KMS-11 (cell line): ENCODE data around the gene IFITM2.

Experiments
- H2AFZ ChIP-seq: fragments of 200-600 bp; sonication (generic); 2 replicates; pipeline ENCODE4 v1.6.1; 2016; ENCODE audit warnings: antibody characterized with exemption, mixed run types, low read depth
- H3K27ac ChIP-seq: fragments of 200-600 bp; sonication (generic); 2 replicates; pipeline ENCODE4 v1.6.1; 2016; ENCODE audit warnings: mild to moderate bottlenecking, mixed run types
- H3K27me3 ChIP-seq: fragments of 200-600 bp; sonication (generic); 2 replicates; pipeline ENCODE4 v1.6.1; 2017; ENCODE audit warnings: mild to moderate bottlenecking, low read depth, mixed run types, moderate library complexity; ENCODE audit not compliant: insufficient read depth
- H3K36me3 ChIP-seq: fragments of 200-600 bp; sonication (generic); 2 replicates; pipeline ENCODE4 v1.6.1; 2017; ENCODE audit warnings: mild to moderate bottlenecking, mixed run types; ENCODE audit not compliant: insufficient read depth
- H3K4me1 ChIP-seq: fragments of 200-600 bp; sonication (generic); 2 replicates; pipeline ENCODE4 v1.6.1; 2016; ENCODE audit warnings: mild to moderate bottlenecking, low read depth, mixed run types; ENCODE audit not compliant: poor library complexity, severe bottlenecking
- H3K4me2 ChIP-seq: fragments of 200-600 bp; sonication (generic); 2 replicates; pipeline ENCODE4 v1.7.0; 2016; ENCODE audit warnings: mild to moderate bottlenecking, mixed run types
- H3K4me3 ChIP-seq: fragments of 200-600 bp; sonication (generic); IDR thresholded peaks from 2 replicates; pipeline ENCODE4 v1.6.1; 2017; ENCODE audit warnings: low read depth, low read length, mixed read lengths; ENCODE audit not compliant: insufficient read depth
- H3K79me2 ChIP-seq: fragments of 200-600 bp; sonication (generic); 2 replicates; pipeline ENCODE4 v1.6.1; 2016; ENCODE audit warnings: low read depth, mixed run types; ENCODE audit not compliant: insufficient read depth
- H3K9ac ChIP-seq: fragments of 200-600 bp; sonication (generic); 2 replicates; pipeline ENCODE4 v1.6.1; 2016; ENCODE audit warnings: mild to moderate bottlenecking, mixed run types
- H4K20me1 ChIP-seq: fragments of 200-600 bp; sonication (generic); 2 replicates; pipeline ENCODE4 v1.6.1; 2016; ENCODE audit warnings: mild to moderate bottlenecking, mixed run types; ENCODE audit not compliant: insufficient read depth
- CTCF ChIP-seq: fragments of 200-600 bp; sonication (generic); conservative IDR thresholded peaks from 2 replicates; pipeline ENCODE4 v1.6.1; 2017; ENCODE audit warnings: low read depth, mild to moderate bottlenecking, antibody characterized with exemption, low read length, moderate library complexity, mixed read lengths

The IFITM2 gene

GRCh38 chr11:297051-297585 lies 10.5 kb upstream of the IFITM2 start:
- peak overlapping the region; percentile 47; the same call in 1 of the 2 replicates for H3K4me2 ChIP-seq

DNA sequence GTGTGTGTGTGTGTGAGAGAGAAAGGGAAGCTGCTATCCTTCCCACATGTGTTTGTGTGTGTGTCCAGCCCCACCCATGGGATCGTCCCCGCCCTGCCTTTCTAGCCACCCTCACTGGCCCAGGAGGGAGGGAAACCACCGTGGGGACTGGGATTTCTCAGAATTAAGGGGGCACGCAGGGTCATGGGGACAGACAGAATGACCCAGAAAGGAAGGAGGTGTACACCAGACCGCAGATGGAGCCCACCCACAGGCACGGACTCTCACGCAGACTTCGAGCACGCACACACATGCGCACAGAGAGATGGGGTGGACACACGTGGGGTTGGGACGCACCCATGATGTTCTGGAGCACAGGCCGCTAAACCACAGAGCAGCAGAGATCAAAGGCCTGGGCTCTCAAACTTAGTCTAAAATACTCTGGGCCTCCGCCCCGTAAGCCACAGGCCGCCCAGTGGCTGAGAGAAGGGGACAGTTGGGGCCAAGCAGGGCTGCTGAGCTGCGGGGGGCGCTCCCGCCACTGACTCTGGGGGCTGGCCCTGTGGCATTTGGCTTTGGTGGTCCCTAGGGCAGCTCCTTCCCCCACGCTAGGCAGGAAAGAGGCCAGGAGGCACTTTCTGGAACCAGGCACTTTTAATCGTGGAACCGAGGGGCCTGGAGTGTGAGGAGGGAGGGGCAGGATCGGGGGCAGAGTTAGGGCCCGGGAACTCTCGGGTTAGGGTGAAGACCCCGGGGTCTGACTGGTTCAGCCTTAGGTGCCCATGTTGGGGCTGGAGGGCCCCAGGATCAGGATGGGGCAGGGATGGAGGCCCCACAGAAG lies 9.8 kb upstream of the IFITM2 start:
- no peak overlapping the region for H3K4me3 ChIP-seq
- peaks cover 17% of the 10 kb centered on the region for H3K4me1 ChIP-seq
- no peaks in the 10 kb centered on the region for H4K20me1 ChIP-seq
- H2AFZ ChIP-seq = peak overlapping the region; percentile 72; the same call in 1 of the 2 replicates
- H3K27ac ChIP-seq = no peak overlapping the region
- H3K36me3 ChIP-seq = no peaks in the 10 kb centered on the region
- peak overlapping the region; percentile 47; the same call in 1 of the 2 replicates for H3K4me2 ChIP-seq
- no peaks in the 10 kb centered on the region for H3K79me2 ChIP-seq
- H3K27me3 ChIP-seq = peaks cover 19% of the 10 kb centered on the region; the same call in 1 of the 2 replicates
- H3K9ac ChIP-seq = peak overlapping the region; percentile 15; the same call in 1 of the 2 replicates
- no peak for TF ChIP-seq CTCF

More at GRCh38 chr11:297051-297585, 10.5 kb upstream of the IFITM2 start:
- no peak overlapping the region for H3K9ac ChIP-seq
- H3K4me1 ChIP-seq = peaks cover 17% of the 10 kb centered on the region
- H3K79me2 ChIP-seq = no peaks in the 10 kb centered on the region
- no peak overlapping the region for H3K27ac ChIP-seq
- peak overlapping the region; percentile 72; the same call in 1 of the 2 replicates for H2AFZ ChIP-seq
- no peaks in the 10 kb centered on the region for H3K36me3 ChIP-seq
- H4K20me1 ChIP-seq = no peaks in the 10 kb centered on the region
- peaks cover 15% of the 10 kb centered on the region; the same call in 1 of the 2 replicates for H3K27me3 ChIP-seq
- no peak overlapping the region for H3K4me3 ChIP-seq
- no peak for TF ChIP-seq CTCF

DNA sequence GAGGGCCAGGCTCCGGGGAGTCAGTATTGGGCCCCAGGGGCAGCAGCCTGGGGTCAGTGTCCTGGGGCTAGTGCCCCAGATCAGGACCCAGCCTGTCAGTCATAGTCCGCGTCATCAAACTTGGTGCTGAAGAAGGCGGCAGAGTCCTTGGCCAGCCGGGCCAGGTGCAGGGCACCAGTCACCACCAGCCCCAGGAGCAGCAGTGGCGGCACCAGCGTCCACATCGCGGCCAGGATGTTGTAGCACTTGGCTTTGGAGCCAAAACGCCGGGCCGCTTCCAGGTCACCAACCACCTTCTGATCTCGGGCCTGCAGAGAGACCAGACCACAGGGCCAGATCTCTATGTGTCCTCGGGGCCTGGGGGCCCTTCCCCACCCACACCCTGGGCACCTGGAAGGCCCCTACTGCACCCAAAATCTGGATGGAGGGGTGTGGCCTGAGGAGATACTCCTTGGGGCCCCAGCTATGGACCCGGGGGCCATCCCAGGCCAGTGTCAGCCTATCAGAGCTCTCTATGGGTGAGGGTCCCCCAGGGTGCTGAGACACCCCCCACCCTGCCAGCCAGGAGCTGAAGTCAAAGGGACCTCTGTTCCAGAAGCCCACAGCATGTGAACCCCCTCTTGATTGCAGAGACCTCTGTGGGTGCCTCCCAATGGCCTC lies 9.1 kb upstream of the IFITM2 start:
- H3K27ac ChIP-seq = no peak overlapping the region
- no peaks in the 10 kb centered on the region for H3K79me2 ChIP-seq
- H3K4me1 ChIP-seq = peaks cover 17% of the 10 kb centered on the region
- peak overlapping the region; percentile 47; the same call in 1 of the 2 replicates for H3K4me2 ChIP-seq
- H3K36me3 ChIP-seq = no peaks in the 10 kb centered on the region
- H3K4me3 ChIP-seq = no peak overlapping the region
- no peak overlapping the region for H2AFZ ChIP-seq
- no peaks in the 10 kb centered on the region for H4K20me1 ChIP-seq
- peaks cover 23% of the 10 kb centered on the region; the same call in 1 of the 2 replicates for H3K27me3 ChIP-seq
- TF ChIP-seq CTCF = no peak
- no peak overlapping the region; the same call in 1 of the 2 replicates for H3K9ac ChIP-seq

DNA sequence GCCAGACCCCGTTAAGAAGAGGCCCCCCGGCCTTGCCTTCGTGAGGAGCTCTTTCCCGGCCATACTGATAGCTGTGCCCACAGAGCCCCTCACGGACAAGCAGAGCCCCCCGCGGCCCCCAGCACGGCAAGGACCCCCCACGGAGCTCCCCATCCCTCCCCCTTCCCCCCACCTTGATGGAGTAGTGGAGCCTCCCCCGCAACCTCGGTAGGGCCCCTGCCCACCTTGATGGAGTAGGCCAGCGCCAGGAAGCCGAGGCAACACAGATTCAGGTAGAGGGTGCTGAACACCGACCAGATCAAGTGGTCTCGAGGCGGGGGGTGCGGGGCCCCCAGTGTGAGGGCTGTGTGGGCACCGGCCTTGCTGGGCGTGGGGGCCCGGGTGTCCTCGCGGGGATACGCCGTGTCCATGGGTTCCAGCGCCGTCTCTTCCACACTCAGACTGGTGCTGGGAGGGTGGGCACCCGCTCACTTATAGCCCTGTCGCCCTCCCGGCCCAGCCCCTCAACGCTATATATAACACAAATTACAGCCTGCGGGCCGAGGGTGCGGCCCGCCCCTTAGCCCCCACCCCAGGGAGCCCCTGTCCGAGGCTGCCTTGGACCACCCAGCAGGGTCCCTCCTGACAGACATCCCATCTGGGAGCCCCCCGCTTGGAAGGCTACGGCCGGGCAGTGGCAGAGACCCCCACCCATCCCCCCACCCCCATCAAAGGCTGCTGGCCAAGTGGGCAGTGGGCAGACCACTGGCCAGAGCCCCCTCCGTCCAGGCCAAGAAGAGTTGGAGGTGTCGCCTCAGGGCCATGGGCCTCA lies 8.3 kb upstream of the IFITM2 start, which contains the start of gene IFITM5:
Gene IFITM5 (minus strand): TSS at position 446 of the 811 bp plus-strand sequence. CDS start 36 bp downstream, at position 410.
- Histone ChIP-seq H3K4me3 (no peak within 1 kb of the TSS), H3K4me2 (no peak within 1 kb of the TSS; the same call in 1 of the 2 replicates)

More for the DNA sequence above, 8.3 kb upstream of the IFITM2 start, which contains the start of gene IFITM5:
- Histone ChIP-seq H3K4me1 (peaks cover 17% of the 10 kb centered on the region), H3K79me2 (no peaks in the 10 kb centered on the region), H2AFZ (no peak within 1 kb of the TSS), H3K9ac (no peak within 1 kb of the TSS), H3K27ac (no peak within 1 kb of the TSS), H3K27me3 (peaks cover 23% of the 10 kb centered on the region; the same call in 1 of the 2 replicates), H3K36me3 (no peaks in the 10 kb centered on the region), H4K20me1 (no peaks in the 10 kb centered on the region)
- TF ChIP-seq CTCF = no peak
